NCI-H146 treated with DMSO at 0.1 percent for 48 hours (cell line): Measurements from ENCODE around the gene EDEM3.
"Not testable (repeated sequence)": the region's sequence is repeated elsewhere in the genome, so short reads cannot be mapped to it uniquely, and the experiment has no call there.

Source experiments
- DNase-seq: peaks from one replicate; lab custom pipeline; 2025; ENCODE audit not compliant: unreplicated experiment; lab: John Stamatoyannopoulos, UW

Gene EDEM3

DNA sequence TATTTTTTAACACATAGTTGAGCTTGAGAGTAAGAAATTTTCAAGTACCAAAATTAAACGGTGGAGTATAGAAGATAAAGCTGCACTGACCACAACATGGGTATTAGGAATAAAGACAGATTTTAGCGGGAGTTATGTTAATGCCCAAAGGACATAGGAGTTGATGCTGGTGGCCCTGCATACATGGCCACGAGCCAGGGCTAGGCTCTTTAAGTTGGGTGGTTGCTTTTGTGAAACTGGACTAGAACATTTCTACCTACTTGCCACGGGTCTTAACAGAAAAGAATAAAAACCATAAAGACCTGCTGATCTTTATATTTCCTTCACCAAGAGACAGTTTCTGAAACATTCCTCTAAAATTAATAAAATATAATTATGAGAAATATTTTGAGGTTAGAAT is 14.9 kb downstream of the EDEM3 start:
- no peak for DNase-seq

GRCh38 chr1:184739070-184739469 is 15.6 kb downstream of the EDEM3 start:
- DNase-seq = no peak

DNA sequence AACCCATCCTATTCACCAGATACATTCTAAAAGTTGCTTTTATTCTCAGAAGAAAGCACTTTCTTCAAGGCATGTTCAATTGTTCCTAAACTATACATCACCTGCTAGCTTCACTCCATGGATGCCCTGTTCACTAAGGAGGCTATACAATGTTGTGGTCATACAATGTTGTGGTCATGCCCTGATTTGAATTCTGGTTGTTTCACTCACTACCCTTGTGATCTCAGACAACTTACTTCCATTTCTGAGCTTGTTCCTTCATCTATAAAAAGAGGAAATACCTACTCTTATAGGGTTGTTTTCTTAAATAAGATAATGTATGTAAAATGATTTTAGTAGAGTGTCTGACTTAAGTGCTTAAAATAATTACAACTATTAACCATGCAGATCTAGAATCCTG is 19.7 kb downstream of the EDEM3 start:
- DNase-seq = no peak

DNA sequence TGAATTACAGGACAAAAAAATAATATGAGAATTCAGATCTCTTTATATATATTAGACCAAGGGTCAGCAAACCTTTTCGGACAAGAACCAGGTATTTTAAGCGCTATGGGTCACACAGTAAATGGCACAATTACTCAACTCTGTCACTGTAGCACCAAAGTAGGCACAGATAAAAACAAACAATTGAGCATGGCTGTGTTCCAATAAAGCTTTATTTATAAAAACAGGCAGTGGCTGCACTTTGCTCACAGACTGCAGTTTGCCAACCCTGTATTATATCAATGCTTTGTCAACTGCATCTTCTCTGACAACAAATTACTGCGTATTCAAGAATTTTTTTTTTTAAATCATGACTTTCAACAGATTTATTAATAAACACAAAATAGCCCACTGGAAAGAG is 29.8 kb downstream of the EDEM3 start:
- DNase-seq = no peak

- no peak for DNase-seq
Measured at GRCh38 chr1:184716158-184716557, 38.5 kb downstream of the EDEM3 start.

- DNase-seq = no peak
Measured at GRCh38 chr1:184709418-184709817, 45.2 kb downstream of the EDEM3 start.

DNA sequence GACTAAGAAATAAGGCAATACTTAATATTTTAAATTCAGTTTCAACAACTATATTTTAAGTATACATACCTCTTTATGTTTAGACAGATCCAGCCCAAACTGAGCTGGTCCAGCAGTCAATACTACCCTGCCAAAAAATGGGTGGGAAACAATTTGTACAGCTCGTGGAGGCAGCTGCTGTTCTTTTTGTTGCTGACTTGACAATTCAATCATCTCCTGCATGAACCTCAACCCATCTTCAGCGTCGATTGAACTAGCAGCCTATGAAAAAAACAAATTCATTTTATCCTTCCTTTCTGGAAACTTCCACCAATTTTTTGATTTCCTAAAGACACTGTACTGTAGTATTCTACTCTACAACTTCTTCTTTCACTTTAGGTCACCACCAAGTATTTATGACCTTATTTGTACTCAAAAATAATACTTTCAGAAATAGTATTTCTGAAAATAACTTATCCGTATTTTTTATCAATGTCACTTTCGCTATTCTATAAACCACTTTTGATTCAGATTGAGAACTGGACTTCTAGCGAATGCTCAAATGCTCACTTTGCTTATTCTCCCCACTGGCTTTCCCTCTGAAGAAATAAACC is 46.5 kb downstream of the EDEM3 start:
- DNase-seq = no peak

GRCh38 chr1:184705271-184705670 is 49.4 kb downstream of the EDEM3 start:
- DNase-seq = no peak

GRCh38 chr1:184701816-184702215 is 52.8 kb downstream of the EDEM3 start:
- DNase-seq = no peak

DNA sequence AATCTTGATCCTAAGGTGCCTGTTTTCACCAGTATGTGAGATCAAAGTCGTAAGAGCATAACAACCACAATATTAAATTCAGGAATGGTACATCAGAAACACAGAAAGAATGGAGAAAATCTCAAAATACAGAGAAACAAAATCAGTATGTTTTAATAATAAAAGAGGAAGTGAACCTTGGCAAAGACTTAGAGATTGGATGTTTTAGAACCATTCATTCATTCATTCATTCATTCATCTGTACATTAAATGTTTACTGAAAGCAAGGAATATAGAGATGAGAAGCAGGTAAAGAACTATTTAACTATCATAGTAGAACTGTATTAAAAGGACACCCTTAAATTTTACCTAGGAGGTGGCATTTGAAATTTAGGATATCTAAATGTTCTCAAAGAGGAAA is 55.7 kb downstream of the EDEM3 start:
- DNase-seq = no peak

DNA sequence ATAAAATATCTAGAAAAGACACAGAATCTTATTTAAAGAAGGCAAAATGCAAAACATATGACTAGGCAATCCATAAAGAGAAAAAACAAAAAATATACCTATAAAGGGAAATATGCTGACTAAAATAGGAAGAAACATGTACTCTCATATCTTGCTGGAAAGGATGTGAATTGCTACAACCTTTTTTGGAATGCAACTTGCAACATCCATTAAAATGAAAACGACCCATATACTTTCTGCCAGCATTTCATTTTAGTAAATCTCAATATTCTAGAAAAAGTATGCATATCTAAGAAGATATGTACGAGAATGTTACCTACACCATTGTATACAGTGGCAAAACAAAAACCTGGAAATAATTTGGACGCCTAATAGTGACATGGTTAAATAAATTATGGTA is 56.6 kb downstream of the EDEM3 start:
- DNase-seq = no peak

GRCh38 chr1:184696403-184696802 is 58.3 kb downstream of the EDEM3 start:
- DNase-seq = no peak

DNA sequence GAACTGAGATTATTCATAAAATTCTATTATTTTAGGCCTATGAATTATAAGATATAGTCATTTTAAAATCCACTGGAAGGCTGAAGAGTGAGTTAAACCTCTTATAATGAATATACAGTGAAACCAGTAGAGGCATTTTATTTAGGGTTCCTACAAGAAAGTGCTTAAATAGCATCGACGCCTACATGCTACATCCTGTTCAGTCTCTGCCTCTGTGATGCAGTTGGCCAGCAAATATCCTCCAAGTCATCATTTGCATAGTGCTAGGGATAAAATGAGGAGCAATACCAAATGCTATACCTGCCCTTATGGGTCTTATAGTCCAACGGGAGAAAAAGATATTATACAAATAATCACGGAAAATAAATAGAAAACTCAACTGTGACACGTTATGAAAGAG is 59.6 kb downstream of the EDEM3 start:
- DNase-seq = no peak

DNA sequence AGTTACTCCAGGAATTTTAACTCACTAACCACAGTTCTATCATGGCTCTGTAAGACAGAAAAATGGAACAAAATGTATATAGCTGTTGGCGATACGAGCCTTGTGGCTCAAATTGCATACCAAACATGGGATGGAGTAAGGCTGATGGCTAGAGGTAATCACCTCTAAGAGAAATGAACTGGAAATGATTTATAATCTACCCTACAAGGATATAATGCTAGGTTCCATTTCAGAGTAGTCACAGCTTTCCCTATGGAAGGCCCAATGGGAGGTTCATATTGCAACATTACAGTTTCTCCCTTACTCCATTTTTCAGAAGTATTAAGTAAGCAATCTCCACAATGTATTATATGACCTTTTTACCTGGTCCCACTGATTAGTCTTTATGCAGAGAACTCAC is 61.6 kb downstream of the EDEM3 start:
- DNase-seq = no peak

- peak; percentile 10 for DNase-seq
Measured at GRCh38 chr1:184691719-184692324, 62.8 kb downstream of the EDEM3 start.

- DNase-seq = no peak
Measured at GRCh38 chr1:184686540-184686939, 68.1 kb downstream of the EDEM3 start.

DNA sequence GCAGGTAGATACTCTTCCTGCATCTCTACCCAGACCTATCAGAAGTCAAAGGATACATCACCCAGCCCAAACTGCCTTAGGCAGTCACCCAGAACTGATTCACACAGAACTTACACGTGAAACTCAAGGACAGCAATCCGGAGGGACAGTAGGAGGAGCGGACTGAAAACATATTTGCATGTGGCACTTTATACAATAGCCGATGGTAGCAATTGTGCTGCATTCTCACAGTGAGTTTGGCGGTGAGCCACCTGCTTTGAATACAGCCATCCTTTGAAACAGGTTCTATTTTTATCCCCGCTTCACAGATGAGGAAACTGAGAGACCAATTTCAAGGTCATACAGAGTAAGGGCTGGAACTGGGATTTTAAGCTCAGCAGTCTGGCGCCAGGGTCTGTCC is 69.5 kb downstream of the EDEM3 start:
- no peak for DNase-seq

DNA sequence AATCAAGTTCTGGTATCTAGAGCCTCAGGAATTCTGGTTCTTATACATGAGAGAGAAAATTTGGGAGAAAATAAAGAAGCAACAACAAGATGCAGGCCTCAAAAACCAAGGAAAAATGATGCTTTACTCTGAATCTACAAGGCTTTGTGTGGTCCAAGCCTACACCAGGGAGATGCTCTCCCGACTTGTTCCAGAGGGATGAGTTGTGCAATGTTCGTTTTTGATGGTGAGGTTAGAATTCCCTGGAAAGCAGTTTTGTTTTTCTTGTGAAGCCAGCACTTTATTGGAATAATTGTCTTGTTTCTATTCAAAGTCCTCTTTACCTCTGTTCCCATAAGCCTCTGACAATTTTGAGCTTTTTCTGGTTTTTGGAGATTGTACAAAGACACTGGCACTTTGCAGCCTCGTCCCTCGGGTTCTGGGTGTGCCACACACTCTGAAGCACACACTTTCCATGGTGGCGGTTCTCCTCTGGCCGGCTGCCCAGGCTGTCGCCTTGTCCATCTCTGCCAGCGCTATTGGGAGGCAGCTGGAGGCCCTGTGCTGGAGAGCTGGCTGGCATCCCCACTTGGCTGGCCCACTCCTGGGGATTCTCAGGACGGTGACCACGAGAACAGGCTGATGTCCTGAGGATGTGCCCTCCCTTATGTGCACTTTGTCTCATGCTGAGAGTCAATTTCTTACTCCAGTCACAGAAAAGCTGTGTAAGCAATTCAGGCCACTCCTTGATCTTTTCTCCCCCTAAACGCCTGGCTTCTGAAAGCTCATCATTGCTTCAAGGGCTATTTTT is 70.2 kb downstream of the EDEM3 start:
- DNase-seq = no peak

DNA sequence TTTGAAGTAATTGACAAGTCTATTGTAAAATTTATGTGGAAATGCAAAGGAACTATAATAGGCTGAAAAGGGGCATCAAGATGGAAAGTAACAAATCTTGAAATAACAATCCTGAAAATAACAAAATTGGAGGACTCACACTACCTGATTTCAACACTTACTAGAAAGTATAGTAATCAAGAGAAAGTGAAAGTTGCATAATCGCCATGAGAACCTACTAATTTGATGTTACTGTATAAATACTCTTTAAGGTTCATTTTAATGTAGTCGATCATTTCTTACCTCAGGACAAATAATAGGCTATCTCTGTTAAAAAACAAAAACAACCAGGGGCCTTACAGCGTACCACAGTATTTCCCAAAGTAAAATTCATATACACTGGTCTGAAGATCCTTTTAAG is 71.7 kb downstream of the EDEM3 start:
- DNase-seq = no peak

DNA sequence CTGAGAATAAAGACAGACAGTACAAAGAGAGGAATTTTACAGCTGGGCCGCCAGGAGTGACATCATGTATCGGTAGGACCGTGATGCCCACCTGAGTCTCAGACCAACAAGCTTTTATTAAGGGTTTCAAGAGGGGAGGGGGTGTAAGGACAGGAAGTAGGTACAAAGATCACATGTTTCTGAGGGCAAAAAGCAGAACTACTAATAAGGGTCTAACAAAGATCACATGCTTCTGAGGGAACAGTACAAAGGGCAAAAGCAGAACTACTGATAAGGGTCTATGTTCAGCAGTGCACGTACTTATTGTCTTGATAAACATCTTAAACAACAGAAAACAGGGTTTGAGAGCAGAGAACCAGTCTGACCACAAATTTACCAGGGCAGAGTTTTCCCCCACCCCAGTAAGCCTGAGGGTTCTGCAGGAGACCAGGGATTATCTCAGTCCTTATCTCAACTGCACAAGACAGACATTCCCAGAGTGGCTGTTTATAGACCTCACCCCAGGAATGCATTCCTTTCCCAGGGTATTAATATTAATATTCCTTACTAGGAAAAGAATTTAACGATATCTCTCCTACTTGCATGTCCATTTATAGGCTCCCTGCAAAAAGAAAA is 73.9 kb downstream of the EDEM3 start:
- not testable (repeated sequence) for DNase-seq

- not testable (repeated sequence) for DNase-seq
Measured at GRCh38 chr1:184679472-184679871, 75.2 kb downstream of the EDEM3 start.

- DNase-seq = no peak
Measured at GRCh38 chr1:184677344-184677743, 77.3 kb downstream of the EDEM3 start.
